Measurements from ENCODE around the gene A2ML1.

- TF ChIP-seq CTCF (conservative IDR thresholded peaks at IDR 0.05; ENCODE audit: low read length), result no peak
- no peak for TF ChIP-seq EZH2phosphoT487 (IDR thresholded peaks at IDR 0.05; ENCODE audit: borderline replicate concordance)
Observed at GRCh38 chr12:8831116-8831515, 8.7 kb downstream of the A2ML1 start.

Data from Loucy (cell line).